Hepatocyte (in vitro differentiated cells): ENCODE data around the gene PCYOX1L. TPM values are rescaled to one million over a fixed set of nuclear protein-coding genes. Genes with fewer than 3 reads are reported as not detected.

Experiments used
- DNase-seq: peaks from one replicate; pipeline ENCODE4 v3.0.0-alpha.2; 2016; ENCODE audit warnings: low spot score
- H2AFZ ChIP-seq: fragments of 200-600 bp; sonication (generic); 2 replicates; pipeline ENCODE4 v1.6.0; 2016; ENCODE audit warnings: antibody characterized with exemption, mild to moderate bottlenecking
- H3K27ac ChIP-seq: fragments of 200-600 bp; sonication (generic); 2 replicates; pipeline ENCODE4 v1.5.1; 2016; ENCODE audit warnings: mild to moderate bottlenecking
- H3K27me3 ChIP-seq: fragments of 200-600 bp; sonication (generic); 2 replicates; pipeline ENCODE4 v1.6.1; 2016
- H3K36me3 ChIP-seq: fragments of 200-600 bp; sonication (generic); replicated peaks from 2 replicates; pipeline ENCODE4 v1.5.1; 2016; ENCODE audit warnings: low read depth; ENCODE audit not compliant: insufficient read depth
- H3K4me1 ChIP-seq: fragments of 200-600 bp; sonication (generic); 2 replicates; pipeline ENCODE4 v1.5.1; 2016; ENCODE audit warnings: mild to moderate bottlenecking, moderate library complexity; ENCODE audit not compliant: insufficient read depth
- H3K4me2 ChIP-seq: fragments of 200-600 bp; sonication (generic); 2 replicates; pipeline ENCODE4 v1.6.0; 2016
- H3K4me3 ChIP-seq: fragments of 200-600 bp; sonication (generic); 2 replicates; pipeline ENCODE4 v1.5.1; 2016; ENCODE audit warnings: mild to moderate bottlenecking
- H3K79me2 ChIP-seq: fragments of 200-600 bp; sonication (generic); 2 replicates; pipeline ENCODE4 v1.6.0; 2017; ENCODE audit warnings: mild to moderate bottlenecking
- H3K9me2 ChIP-seq: fragments of 200-600 bp; sonication (generic); replicated peaks from 2 replicates; pipeline ENCODE4 v1.6.0; 2017; ENCODE audit warnings: mild to moderate bottlenecking; ENCODE audit not compliant: insufficient read depth
- H3K9me3 ChIP-seq: fragments of 200-600 bp; sonication (generic); 2 replicates; pipeline ENCODE4 v1.5.1; 2016; ENCODE audit warnings: low read depth, mild to moderate bottlenecking
- H4K20me1 ChIP-seq: fragments of 200-600 bp; sonication (generic); 2 replicates; pipeline ENCODE4 v1.6.0; 2016; ENCODE audit warnings: mild to moderate bottlenecking; ENCODE audit not compliant: insufficient read depth, poor library complexity, severe bottlenecking
- EZH2 ChIP-seq: fragments of 200-600 bp; sonication (generic); IDR thresholded peaks from 2 replicates; pipeline ENCODE4 v1.6.1; 2016; ENCODE audit warnings: antibody characterized with exemption, mild to moderate bottlenecking, borderline replicate concordance
- EZH2phosphoT487 ChIP-seq: fragments of 200-600 bp; sonication (generic); IDR thresholded peaks from one replicate; pipeline ENCODE4 v1.6.1; 2018; ENCODE audit warnings: antibody characterized with exemption, mild to moderate bottlenecking, low read depth, moderate library complexity; ENCODE audit not compliant: unreplicated experiment, severe bottlenecking
- WGBS: methylation state at CpG from one replicate; pipeline ENCODE4 v1.1.6; 2016; ENCODE audit warnings: low lambda C conversion rate; ENCODE audit errors: missing lambda C conversion rate; 5-methylcytosine and 5-hydroxymethylcytosine counted together
- polyA plus RNA-seq: library from polyadenylated mRNA; unstranded; fragments of >200 nt; fragmentation: Nextera tagmentation; extraction: Ambion mirVana; gene quantifications from 2 replicates; pipeline ENCODE4 v1.2.1, GENCODE V29; 2016
- total RNA-seq: library from RNA; depleted of rRNA; stranded (reverse); fragments of >200 nt; gene quantifications from 2 replicates; pipeline ENCODE4 v1.2.3, GENCODE V29; 2014
- TF ChIP-seq, protein P1 (sequence below): fragments of 200-600 bp; sonication (generic); IDR thresholded peaks from 2 replicates; pipeline ENCODE4 v1.5.1; 2016; ENCODE audit warnings: antibody characterized with exemption, mild to moderate bottlenecking; ENCODE audit not compliant: poor library complexity

PCYOX1L gene
- total and polyA plus RNA-seq, 2 experiments from 2014 or later = 9.1 to 14.4 TPM

DNA sequence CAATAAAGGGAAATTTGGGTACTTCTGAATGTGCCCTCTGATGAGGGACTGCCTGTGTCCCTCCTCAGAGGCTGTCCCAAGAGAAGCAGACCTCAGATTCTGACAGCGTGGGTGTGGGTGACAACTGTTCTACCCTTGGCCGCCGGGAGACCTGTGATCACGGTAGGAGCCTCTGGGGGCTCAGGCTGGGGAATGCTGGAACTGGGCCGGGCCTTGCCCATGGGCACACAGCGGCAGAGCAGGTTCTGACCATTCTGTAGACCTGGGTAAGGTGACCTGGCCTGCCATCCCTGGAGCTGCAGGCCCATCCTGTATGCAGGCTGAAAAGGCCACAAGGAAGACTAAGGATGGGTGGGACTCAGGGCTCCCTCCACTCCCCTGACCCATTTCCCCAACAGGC, 42.1 kb upstream of the PCYOX1L start:
- Histone ChIP-seq H3K4me1 (peaks cover 8% of the 10 kb centered on the region), H3K27ac (no peak overlapping the region), H3K4me3 (no peak overlapping the region), H3K4me2 (no peak overlapping the region), H3K9me3 (no peaks in the 10 kb centered on the region), H3K27me3 (no peaks in the 10 kb centered on the region), H3K36me3 (no peaks in the 10 kb centered on the region), H3K79me2 (no peaks in the 10 kb centered on the region), H3K9me2 (no peaks in the 10 kb centered on the region), H4K20me1 (no peaks in the 10 kb centered on the region), H2AFZ (no peak overlapping the region)
- DNase-seq = no peak
- TF ChIP-seq EZH2phosphoT487 (no peak), EZH2 (no peak)
- TF ChIP-seq, protein P1, sequence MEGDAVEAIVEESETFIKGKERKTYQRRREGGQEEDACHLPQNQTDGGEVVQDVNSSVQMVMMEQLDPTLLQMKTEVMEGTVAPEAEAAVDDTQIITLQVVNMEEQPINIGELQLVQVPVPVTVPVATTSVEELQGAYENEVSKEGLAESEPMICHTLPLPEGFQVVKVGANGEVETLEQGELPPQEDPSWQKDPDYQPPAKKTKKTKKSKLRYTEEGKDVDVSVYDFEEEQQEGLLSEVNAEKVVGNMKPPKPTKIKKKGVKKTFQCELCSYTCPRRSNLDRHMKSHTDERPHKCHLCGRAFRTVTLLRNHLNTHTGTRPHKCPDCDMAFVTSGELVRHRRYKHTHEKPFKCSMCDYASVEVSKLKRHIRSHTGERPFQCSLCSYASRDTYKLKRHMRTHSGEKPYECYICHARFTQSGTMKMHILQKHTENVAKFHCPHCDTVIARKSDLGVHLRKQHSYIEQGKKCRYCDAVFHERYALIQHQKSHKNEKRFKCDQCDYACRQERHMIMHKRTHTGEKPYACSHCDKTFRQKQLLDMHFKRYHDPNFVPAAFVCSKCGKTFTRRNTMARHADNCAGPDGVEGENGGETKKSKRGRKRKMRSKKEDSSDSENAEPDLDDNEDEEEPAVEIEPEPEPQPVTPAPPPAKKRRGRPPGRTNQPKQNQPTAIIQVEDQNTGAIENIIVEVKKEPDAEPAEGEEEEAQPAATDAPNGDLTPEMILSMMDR = no peak
- WGBS = 86% methylated on average over 6 of the region's 6 CpGs

GRCh38 chr5:149317281-149318048, 40.4 kb upstream of the PCYOX1L start:
- no peaks in the 10 kb centered on the region for H3K79me2 ChIP-seq
- no peaks in the 10 kb centered on the region for H3K9me3 ChIP-seq
- TF ChIP-seq EZH2phosphoT487 (no peak), EZH2 (no peak)
- TF ChIP-seq, protein P1 = peak; percentile 80
- H3K9me2 ChIP-seq = no peaks in the 10 kb centered on the region
- 88% methylated on average over 14 of the region's 14 CpGs for WGBS
- no peaks in the 10 kb centered on the region for H4K20me1 ChIP-seq
- H3K27ac ChIP-seq = no peak overlapping the region
- peaks cover 25% of the 10 kb centered on the region for H3K4me1 ChIP-seq
- no peaks in the 10 kb centered on the region for H3K36me3 ChIP-seq
- no peaks in the 10 kb centered on the region for H3K27me3 ChIP-seq
- no peak overlapping the region for H2AFZ ChIP-seq
- H3K4me3 ChIP-seq = no peak overlapping the region
- no peak overlapping the region for H3K4me2 ChIP-seq
- peak; percentile 56 for DNase-seq

DNA sequence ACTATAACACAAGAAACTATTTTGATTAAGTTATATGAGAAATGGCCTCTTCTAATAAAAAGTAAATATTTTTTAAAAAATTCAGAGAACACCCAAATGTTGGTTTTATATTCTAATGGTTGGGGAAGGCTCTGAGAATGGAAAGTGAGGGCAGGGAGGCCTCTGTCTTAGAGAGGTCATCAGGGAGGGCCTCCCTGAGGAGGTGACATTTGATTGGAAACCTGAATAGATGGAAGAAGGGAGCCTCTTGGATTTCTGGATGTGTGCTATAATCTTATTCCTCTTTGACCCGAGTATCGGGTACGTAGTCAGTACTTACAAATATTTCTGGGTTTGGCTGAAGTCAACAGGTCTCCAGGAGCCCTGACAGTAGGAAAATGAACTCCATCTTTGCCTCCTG, 38.7 kb upstream of the PCYOX1L start:
- Histone ChIP-seq H3K79me2 (no peaks in the 10 kb centered on the region), H3K27me3 (no peaks in the 10 kb centered on the region), H3K27ac (no peak overlapping the region), H3K36me3 (no peaks in the 10 kb centered on the region), H3K4me3 (no peak overlapping the region), H3K9me2 (no peaks in the 10 kb centered on the region), H3K4me1 (peaks cover 41% of the 10 kb centered on the region), H3K9me3 (no peaks in the 10 kb centered on the region), H2AFZ (no peak overlapping the region), H3K4me2 (no peak overlapping the region), H4K20me1 (no peaks in the 10 kb centered on the region)
- DNase-seq = no peak
- TF ChIP-seq, protein P1 = no peak
- TF ChIP-seq EZH2 = no peak
- no peak for TF ChIP-seq EZH2phosphoT487
- 100% methylated on average over 3 of the region's 3 CpGs for WGBS
